ENCODE measurements around the gene TLNRD1.

The TLNRD1 gene

DNA sequence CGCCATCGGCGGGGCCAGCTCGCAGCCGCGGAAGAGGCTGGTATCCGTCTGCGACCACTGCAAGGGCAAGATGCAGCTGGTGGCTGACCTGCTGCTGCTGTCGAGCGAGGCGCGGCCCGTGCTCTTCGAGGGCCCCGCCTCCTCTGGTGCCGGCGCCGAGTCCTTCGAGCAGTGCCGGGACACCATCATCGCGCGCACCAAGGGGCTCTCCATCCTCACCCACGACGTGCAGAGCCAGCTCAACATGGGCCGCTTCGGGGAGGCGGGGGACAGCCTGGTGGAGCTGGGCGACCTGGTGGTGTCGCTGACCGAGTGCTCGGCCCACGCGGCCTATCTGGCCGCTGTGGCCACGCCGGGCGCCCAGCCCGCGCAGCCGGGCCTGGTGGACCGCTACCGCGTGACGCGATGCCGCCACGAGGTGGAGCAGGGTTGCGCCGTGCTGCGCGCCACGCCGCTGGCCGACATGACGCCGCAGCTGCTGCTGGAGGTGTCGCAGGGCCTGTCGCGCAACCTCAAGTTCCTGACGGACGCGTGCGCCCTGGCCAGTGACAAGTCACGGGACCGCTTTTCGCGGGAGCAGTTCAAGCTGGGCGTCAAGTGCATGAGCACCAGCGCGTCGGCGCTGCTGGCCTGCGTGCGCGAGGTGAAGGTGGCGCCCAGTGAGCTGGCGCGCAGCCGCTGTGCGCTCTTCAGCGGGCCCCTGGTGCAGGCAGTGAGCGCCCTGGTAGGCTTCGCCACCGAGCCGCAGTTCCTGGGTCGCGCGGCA lies 1.8 kb downstream of the TLNRD1 start:
- no peak for FAIRE-seq

DNA sequence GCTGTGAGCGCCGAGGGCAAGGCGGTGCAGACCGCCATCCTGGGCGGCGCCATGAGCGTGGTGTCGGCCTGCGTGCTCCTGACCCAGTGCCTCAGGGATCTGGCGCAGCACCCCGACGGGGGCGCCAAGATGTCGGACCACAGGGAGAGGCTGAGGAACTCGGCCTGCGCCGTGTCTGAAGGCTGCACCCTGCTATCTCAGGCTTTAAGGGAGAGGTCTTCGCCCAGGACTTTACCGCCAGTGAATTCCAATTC lies 2.3 kb downstream of the TLNRD1 start:
- FAIRE-seq = no peak

DNA sequence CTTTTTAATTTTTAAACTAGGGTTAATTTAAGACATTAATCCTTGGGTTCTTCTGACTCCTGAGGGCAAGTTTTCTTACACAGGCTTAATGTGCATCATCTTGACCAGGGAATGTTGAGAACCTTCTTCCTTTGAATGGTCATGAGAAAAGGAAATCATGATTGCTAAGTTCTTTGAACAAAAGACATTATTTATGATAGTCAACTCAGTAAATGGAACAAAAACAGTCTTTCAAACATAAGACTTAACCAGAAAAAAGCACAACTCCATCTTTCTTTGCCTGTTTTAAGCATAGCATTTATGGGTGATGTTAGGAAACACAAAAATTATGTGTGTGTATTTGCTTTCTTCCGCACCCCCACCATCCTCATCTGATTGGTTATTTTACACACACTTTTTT lies 5.4 kb downstream of the TLNRD1 start:
- FAIRE-seq = no peak

DNA sequence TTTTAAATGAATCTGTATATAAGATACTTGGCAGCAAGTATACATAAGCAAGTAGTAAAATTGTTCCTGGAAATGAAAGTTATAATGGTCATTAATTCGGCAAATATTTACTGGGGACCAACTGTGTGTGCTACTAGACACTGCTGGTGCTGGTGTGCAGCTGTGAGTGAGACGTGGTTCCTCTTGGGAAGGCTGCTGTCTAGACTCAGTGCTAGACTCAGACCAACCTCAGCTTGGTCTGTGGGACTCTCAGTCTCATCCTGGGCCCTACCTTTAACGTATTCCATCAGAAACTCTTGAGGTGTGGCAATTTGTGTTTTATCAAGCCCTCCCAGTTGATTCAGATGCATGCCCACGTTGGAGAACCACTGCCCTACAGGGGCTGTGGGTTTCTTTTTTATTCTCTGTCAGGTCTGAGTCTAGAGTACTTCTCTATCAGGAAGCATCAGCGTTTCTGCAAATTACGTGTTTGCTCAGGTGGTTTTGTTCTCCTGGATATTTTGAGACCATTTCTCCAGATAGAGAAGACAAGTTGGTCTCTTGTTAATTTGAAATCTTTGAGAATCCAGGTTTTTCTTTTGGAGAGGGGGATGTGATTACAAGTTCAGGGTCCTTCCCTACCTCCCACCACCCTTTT lies 6.8 kb downstream of the TLNRD1 start:
- no peak for FAIRE-seq

DNA sequence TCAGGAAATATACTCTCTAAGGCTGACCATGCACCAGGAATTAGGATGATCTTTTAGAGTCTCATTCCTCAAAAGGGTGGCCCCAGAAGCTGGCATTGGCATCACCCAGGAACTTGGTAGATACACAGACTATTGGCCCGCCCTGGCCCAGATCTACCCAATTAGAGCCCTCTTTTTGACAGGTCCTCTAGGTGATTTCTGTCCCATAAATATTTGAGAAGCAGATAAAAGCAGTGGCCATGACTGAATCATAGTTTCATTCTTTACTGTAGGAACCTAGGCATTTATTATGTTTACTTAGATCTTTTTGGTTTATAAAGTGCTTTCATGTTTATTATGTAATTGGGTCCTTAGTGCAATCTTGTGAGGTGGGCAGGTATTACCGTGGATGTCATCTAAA lies 7.6 kb downstream of the TLNRD1 start:
- FAIRE-seq = no peak

DNA sequence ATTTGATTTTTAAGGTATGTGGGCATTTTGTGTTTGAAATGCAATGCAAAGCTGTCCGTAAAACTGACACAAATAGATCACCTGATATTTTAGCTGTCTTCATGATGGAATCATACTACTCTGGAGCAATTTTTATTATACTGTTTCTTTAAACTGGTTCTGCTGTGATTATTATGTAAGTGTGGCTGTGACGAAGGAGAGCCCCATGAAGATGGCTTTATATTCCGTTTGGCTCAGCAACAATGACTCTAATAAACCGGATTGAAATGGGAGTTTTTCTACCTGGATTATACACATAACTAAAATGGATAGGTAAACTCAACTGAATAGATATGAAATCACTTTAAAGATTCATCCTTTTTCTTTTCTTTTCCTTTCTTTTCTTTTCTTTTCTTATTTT lies 9.4 kb downstream of the TLNRD1 start:
- FAIRE-seq = no peak

DNA sequence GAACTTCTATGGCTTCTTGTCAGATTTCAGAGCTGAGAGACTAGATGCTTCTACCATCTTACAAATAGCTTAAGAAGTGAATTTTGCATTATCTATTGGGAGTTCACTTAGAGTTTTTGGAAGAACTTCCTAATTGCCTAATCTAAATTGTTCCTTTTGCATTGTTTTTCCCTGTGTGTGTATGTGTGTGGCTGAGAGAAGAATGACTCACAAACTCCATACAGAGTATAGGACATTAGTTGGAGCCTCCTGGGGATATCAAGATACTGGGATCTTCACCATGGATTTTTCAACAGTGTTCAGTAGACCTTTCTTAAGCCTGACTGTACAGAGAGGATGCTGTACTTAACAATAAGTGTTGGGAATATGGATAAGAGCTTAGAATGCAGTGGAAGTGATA lies 10.9 kb downstream of the TLNRD1 start:
- no peak for FAIRE-seq

DNA sequence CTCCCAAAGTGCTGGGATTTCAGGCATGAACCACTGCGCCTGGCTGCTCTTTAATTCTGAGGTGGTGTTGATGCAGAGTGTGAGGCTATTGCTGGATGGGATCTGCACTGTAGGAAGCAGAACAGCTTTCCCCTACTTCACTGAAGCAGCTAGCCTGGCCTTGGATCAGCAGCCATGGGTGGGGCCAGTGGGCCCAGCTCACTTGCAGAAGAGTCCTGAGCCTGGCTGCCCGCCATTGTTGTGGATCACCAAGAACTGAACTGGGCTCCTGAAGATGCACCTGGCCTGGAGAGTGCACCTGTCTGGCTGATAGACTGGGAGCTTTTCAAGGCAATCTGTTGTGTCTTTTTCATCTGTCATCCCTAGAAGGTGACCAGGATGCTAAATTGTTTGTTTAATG lies 11.9 kb downstream of the TLNRD1 start:
- FAIRE-seq = no peak

DNA sequence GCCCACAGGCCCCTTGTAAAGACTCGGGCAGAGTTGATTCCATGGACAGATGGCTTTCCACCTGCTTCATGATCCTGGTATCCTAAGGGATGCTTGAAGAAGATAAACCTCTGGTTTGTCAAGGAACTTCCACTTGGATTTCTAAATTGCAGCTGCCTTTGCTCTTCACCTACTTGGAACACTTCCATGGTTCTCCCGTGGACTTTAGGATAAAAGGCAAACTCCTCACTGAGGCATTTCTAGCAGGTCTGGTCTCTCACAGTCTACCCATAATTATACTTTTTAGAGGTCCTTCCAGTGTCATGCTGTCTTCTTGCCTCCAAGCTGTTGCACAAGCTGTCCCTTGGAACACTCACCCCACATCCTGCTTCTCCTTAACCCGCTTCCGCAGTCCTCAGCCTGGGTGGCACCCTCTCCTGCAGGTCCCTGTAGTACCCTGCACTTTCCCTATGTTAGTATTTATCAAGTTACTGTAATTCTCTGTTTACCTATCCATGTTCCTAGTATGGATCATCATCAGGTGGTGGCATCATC lies 12.7 kb downstream of the TLNRD1 start:
- no peak for FAIRE-seq

DNA sequence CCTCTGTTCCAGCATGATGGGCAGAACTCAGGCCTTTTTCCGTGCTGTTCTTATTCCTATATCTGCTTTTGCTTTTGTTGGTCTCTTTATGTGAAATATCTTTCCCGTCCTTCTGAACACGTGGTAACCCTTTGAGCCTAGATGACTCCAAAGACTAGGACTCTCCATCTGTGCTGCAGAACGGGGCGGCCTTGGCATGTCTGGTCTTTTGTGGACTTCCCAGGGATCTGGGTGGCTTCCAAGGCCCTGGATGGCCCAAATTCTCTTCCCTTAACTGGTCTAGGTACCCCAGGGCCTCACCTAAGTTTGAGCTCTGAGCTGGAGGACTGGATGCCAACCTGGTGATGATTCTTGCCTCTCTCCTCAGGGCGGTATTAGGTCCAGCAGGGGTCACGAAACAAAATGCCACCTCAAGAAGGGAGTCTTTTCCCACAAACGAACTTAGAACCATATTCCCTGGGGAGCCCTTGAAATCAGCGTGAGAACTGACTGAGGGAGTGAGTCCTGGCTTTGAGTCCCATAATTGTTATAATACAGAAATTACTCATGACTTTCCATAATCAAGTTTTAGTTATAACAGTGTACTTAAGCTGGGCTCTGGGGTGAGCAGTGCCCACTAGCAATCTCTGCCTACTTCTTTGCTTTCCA lies 13.8 kb downstream of the TLNRD1 start:
- no peak for FAIRE-seq

DNA sequence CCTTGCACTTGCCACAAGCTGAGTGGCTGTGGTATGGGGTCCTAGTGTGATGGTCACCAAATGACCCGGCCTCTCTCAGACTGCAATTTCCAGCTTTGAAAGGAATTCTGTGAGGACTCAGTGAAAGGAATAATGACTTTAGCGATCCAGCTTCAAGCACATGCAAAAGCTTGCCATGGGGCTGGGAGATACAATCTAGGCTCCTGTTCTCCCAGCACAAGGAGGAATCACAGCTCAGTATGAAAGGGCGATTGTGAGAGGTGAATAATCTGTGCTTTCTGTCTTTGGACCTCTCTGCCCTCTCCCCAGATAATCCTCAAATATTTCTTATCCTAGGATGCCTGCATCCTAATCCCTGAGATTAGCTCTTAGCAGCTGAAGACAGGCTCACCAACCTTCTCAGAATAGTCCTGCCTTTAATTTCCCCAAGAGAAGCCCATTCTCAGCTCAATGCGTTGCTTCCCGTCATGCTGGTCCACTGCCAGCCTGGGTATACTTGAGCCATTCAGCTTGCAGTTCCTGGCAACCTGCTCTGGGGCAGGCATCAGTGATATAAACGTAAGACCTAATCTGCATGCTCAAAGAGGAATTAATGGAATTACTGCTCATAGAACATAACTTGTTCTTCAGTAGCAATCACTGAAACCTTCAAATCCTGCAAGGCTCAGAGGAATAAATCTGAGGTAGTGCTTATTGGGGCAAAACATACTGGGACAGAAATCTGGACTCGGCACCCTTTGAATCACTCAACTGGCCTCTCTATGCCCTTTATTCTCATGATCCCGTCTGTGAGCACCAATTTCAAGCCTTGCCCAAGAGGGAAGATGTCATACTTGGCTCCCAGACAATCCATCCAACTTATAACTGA lies 15.1 kb downstream of the TLNRD1 start:
- FAIRE-seq = no peak

DNA sequence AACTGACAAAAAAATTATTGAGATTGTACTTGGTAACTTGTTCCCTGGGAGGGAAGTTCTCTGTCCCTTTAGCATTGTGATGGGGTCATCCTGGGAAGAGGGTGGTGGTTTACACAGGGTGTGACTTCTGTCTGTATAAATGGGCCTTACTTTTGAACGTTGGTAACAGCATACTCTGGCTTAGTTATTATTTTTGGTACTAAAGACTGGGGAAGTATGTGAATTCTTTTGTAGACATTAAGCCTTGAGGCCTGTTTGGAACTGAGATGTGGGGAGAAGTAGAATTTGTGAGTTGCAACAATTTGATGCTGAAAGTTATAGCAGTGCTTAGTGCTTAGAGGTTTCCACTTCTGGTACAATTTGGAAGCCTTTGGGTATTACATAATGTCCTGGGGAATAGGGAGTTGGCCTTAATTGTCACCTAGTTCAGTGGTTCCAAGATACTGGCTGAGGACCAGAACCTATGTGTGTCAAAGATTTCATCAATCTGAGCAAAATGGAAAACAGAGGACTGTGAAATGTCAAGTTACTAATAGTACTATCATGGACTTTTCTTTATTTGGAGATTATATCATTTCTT lies 15.9 kb downstream of the TLNRD1 start:
- no peak for FAIRE-seq

DNA sequence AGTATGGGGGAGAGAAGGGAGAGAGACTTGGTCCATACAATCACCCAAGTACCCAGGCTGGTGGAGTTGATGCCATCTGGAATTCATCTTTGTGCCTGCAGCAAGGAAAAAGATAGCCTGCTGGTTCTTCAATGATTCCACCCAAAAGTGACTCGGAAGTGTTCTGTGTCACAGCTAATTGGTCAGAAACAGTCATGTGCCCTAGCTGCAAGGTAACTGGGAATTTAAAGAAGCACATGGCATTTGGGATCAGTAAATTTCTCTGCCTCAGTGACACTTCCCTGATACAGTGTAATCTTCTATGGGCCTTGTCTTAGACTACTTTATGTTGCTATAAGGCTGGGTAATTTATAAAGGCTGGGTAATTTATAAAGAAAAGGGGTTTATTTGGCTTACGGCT lies 17.5 kb downstream of the TLNRD1 start:
- no peak for FAIRE-seq

DNA sequence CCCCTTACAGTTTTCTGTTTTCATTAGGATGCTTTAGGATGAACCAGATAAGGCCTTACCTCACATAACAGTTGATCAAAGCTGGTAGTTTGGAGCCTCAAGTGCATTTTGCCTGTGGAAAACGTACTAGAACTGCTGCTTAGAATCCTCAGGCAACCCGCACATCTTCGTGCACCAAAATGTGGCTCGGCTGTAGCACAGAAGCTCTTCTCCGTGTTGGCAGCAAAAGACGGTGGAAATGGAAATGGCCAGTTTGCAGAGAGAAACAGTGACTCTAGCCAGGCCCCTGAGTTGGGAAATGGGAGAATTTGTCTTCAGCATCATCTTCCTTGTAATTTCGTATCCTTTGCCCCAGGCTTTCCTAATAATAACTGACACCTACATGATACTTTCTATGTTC lies 20.6 kb downstream of the TLNRD1 start:
- no peak for FAIRE-seq

DNA sequence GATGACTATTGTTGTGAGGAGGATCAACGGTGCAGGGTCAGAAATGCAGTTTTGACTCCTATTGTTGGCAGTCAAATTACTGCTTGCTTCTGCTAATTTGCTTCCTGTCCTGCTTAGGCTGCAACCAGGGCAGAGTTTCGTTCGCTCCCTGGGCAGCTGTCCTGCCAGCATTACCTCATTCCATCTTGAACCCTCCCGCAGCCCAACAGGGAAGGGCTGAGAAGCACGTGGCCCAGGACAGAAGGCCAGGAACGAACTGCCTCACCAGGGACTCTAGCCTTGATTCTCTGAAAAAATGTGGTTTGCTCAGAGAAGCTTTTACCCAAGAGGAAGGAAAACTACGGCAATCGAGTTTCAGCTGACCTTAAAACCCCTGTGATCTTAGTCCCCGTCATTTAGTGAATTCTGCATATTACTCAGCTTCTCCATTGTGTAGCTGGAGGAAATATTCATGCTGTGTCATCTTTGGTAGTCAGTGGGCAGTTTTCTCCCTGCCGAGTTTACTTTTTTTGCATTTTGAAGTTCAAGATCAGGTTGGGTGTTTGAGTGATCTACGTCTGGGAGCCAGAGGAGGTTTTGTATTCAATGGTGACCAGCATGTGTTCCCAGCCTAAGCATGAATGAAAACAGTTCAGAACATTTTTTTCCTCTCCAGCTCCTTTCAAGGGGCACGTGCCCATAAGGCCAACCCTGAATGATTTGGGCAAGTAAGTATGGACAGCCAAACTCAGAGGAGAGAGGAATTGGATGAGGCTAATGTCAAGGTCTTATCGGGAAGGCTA lies 23.0 kb downstream of the TLNRD1 start:
- no peak for FAIRE-seq

DNA sequence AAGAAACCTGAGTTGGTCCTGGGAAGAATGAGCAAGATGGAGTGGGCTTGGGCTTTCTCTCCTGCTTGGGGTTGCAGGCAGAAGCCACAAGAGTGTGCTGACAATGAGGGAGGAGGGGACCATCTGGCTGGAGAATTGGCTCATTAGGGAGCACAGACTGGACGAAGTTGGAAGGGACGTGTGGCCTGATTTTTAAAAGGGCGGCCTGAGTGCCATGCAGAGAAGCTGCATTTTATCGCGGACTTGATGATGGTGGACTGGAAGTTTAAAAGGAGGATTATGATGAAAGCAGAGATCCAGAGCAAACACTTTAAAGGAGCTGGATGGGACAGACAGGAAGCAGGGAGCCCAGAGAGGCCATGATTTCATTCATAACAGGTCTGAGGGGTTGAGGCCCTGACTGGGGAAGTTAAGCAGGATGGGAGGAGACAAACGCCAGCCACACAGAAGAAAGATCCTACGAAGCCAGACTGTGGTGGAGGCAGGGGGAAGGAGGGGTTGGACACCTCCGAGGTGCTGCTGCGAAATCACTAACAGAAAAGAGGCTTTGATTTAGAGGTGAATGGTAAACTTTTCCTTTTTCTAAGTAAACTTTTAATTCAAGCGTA lies 23.6 kb downstream of the TLNRD1 start:
- no peak for FAIRE-seq

DNA sequence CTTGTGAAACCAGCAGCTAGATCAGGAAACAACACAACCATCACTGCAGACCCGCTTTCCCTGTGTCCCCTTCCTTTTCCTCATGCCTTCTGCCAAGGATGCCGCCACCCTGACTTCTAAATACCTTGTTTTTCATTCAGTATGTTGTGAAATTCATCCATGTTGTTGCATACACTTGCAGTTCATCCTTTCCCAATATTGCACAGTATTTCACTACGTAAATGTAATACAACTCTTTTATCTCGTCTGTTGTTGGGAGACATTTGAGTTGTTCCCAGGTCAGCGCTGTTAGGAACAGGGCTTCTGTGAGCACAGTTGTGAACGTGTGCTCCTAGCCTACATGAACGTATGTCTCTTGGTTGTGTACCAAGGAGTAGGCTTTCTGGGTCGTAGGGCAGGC lies 24.2 kb downstream of the TLNRD1 start:
- FAIRE-seq = no peak

DNA sequence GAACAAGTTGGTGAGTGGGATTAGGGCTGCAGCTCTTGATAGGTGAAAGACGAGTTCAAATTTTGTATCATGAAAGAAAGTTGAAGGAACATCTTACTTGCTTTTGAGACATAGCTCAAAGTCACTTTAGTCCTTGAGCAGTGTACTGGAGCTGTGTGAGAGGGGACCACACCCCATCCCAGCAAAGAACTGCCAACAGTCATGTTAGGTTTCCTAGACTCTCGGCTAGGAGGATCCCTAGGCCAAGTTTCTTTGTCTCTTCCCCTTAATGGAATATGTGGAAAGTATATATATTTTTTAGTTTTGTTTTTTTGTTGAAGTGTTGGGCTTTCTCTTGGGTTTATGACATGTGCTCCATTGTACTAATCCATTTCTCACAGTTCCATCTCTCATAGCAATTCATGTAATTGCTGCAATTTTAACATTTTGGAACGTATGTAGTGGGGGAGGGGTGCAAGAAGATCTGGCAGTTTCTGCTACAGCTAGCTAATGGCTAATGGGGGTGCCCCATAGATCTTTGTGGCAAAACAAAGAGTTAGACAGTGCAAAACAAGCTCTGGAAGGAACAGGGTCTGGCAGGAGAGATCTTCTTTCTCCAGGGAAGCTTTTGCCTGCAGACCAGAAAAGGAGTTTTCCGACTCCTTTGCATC lies 25.1 kb downstream of the TLNRD1 start:
- no peak for FAIRE-seq

DNA sequence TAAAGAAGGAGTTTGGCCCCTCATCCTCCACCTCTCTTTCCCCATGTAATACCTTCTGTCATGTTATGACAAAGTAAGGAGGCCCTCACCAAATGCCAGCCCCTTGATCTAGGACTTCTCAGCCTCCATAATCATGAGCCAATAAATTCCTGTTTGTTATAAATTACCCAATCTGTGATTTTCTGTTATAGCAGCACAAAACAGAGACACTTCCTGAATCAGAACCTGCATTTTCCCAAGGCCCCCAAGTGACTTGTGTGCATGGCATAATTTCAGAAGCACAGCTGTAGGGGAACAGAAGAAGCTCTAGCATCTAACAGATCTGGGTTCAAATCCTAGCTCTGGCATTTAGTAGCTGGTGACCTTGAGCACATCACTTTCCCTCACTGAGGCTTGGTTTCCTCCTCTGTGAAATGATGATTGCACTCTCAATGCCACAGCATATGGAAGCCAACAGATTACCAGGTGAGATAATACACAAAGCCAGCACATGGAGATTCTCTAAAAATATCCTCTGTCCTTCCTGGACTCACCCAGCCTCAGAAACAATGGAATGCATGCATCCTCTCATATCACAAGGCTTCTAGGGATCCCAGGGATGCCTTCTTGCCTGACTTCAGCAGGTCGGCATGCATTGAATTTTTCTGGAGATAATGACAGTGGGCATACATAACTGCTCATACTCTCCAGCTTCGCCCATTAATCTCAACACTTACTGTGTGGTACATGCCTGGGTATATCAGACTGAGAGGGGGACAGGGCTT lies 26.3 kb downstream of the TLNRD1 start:
- no peak for FAIRE-seq
